Measurements from ENCODE around the gene TAAR9. TPM values are rescaled to one million over a fixed set of nuclear protein-coding genes. Genes with fewer than 3 reads are reported as not detected.
A peak's percentile ranks its signal among the peaks of the same experiment; 100 is the strongest.

TAAR9 gene
- total RNA-seq, 4 donors from 2014 or later = not detected

- H3K4me1 ChIP-seq = peaks cover 48 to 74% (median 65%) of the 10 kb centered on the region in 4 donors
Observed at GRCh38 chr6:132506869-132507808, 30.9 kb upstream of the TAAR9 start.

GRCh38 chr6:132511210-132511830 is 26.8 kb upstream of the TAAR9 start:
- 51% methylated on average over 4 of the region's 4 CpGs for WGBS
- Histone ChIP-seq H3K9me3 (no peaks in the 10 kb centered on the region), H3K4me3 (peak overlapping the region; percentile 77 to 83 (median 81)), H3K36me3 (no peaks in the 10 kb centered on the region), H3K27ac (replicated peaks in 1 of 4) (peak overlapping the region in 3 of 4 donors; percentile 2 to 86 (median 19)), H3K27me3 (no peaks in the 10 kb centered on the region), H3K4me1 (peaks cover 38 to 60% (median 52%) of the 10 kb centered on the region in 4 donors)
- no peak for TF ChIP-seq CTCF (IDR thresholded peaks at IDR 0.05)
- TF ChIP-seq POLR2A (IDR thresholded peaks at IDR 0.05; ENCODE audit: low read depth) = no peak
- TF ChIP-seq POLR2AphosphoS5 (IDR thresholded peaks at IDR 0.05) = no peak
- no peak for TF ChIP-seq EP300 (IDR thresholded peaks at IDR 0.05)
- intact Hi-C loops (cut with DNase I) = no loop called here
- DNase-seq (ENCODE audit: extremely low spot score) = no peak

More at GRCh38 chr6:132506869-132507808, 30.9 kb upstream of the TAAR9 start:
- no peak for DNase-seq (ENCODE audit: extremely low spot score)
- no peak overlapping the region for H3K27ac ChIP-seq (replicated peaks in 1 of 4)
- no peaks in the 10 kb centered on the region for H3K27me3 ChIP-seq
- H3K36me3 ChIP-seq = peaks cover 0 to 12% (median 11%) of the 10 kb centered on the region in 4 donors
- no peak for TF ChIP-seq POLR2AphosphoS5 (IDR thresholded peaks at IDR 0.05)
- intact Hi-C loops (cut with DNase I) = no loop called here
- H3K9me3 ChIP-seq = no peaks in the 10 kb centered on the region
- 95% methylated on average over 5 of the region's 5 CpGs for WGBS
- H3K4me3 ChIP-seq = no peak overlapping the region

DNA sequence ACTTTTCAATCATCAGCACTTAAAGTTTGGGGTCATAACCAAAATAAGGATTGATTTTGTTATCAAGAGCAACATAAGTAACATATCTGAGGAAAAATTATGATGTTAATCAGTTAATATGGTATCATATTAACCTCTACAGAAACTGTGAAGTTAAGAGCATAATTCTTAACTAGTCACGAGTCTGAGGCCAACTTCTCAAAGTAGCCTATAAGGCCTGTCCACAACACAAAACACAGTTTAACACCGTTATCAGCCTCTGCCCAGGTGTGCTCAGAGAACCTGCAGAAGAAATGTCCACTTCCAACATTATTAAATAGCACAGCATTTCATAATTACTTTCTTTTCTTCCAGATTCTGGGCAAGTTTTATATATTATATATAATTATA is 26.3 kb upstream of the TAAR9 start:
- 19% methylated on average over 2 of the region's 2 CpGs for WGBS
- H3K36me3 ChIP-seq = no peaks in the 10 kb centered on the region
- no peak for DNase-seq (ENCODE audit: extremely low spot score)
- no peaks in the 10 kb centered on the region for H3K27me3 ChIP-seq
- no peak for TF ChIP-seq CTCF (IDR thresholded peaks at IDR 0.05)
- no peak for TF ChIP-seq EP300 (IDR thresholded peaks at IDR 0.05)
- no peak for TF ChIP-seq POLR2A (IDR thresholded peaks at IDR 0.05; ENCODE audit: low read depth)
- TF ChIP-seq POLR2AphosphoS5 (IDR thresholded peaks at IDR 0.05) = no peak
- intact Hi-C loops (cut with DNase I) = no loop called here
- no peaks in the 10 kb centered on the region for H3K9me3 ChIP-seq
- peaks cover 33 to 55% (median 47%) of the 10 kb centered on the region in 4 donors for H3K4me1 ChIP-seq
- H3K4me3 ChIP-seq = peak overlapping the region; percentile 77 to 83 (median 81)
- H3K27ac ChIP-seq (replicated peaks in 1 of 4) = peak overlapping the region in 3 of 4 donors; percentile 86 to 87 (median 87)

DNA sequence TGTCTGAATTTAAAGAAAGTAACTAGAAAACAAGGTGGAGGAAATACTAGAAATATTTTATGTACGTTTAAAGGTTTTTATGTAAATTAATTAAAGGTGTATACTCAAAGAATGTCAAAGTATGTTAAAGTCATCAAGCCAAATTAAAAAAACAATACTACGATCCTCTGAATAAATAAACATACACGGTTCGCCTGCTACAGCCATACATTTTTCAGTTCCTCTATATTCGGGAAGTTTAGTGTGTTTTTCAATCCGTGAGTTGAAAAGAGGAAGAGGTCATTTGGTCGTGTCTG is 25.8 kb upstream of the TAAR9 start:
- WGBS = under 1% methylated on average over 7 of the region's 7 CpGs

More for the DNA sequence above, 25.8 kb upstream of the TAAR9 start:
- Histone ChIP-seq H3K36me3 (no peaks in the 10 kb centered on the region), H3K9me3 (no peaks in the 10 kb centered on the region), H3K4me3 (peak overlapping the region; percentile 77 to 83 (median 81)), H3K4me1 (peaks cover 32 to 53% (median 46%) of the 10 kb centered on the region in 4 donors), H3K27me3 (no peaks in the 10 kb centered on the region), H3K27ac (replicated peaks in 1 of 4) (peak overlapping the region; percentile 86 to 87 (median 86))
- TF ChIP-seq POLR2AphosphoS5 (IDR thresholded peaks at IDR 0.05) = no peak
- no peak for TF ChIP-seq EP300 (IDR thresholded peaks at IDR 0.05)
- TF ChIP-seq POLR2A (IDR thresholded peaks at IDR 0.05; ENCODE audit: low read depth) = no peak
- no peak for TF ChIP-seq CTCF (IDR thresholded peaks at IDR 0.05)
- intact Hi-C loops (cut with DNase I) = no loop called here
- no peak for DNase-seq (ENCODE audit: extremely low spot score)

Data from esophagus muscularis mucosa (tissue), 4 donors.